ENCODE results near the gene SLCO2A1.

SLCO2A1 gene

DNA sequence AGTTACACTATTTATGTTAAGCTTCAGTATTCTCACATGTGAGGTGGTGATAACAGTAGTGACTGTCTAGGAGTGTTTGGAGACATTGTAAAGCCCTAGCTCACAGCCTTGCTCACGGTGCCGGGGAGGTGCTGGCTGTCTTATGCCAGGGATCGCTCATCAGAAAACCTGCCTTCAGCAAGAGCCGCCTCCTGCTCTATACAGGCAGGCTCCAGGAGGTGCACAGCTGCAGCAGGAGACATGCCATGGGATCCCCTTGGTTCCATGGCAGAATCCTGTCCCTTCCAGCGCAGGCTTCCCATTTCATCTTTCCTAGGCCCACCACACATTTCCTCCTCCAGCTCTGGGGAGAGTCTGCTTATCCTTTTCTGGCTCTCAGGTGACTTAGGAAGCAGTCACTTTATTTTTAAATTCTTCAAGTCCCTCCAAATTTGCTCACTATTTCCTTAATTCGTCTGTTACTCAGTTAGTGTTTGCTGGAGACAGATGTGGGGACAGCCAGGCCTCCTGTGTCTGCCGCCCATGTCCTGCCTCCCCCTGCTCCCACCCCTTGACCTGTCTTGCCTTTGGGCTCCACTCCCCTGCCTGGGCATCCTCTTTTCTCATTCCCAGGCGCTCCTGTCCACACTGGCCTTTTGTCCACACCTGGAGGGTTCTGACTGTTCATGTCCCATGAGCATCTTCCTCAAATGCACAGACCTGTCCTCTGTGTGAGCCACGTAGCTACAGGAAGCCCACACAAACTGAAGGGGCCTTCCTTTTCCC lies 31.7 kb downstream of the SLCO2A1 start:
- CTCF ChIA-PET, result no interaction called here
- no peaks in the 10 kb centered on the region for H3K36me3 ChIP-seq (ENCODE audit: control insufficient read depth in 2 of 2, insufficient read depth in 1 of 2, low read length in 2 of 2)
- POLR2A ChIA-PET, result no interaction called here
- H3K4me1 ChIP-seq (ENCODE audit: control insufficient read depth, insufficient read depth, low read length), result no peaks in the 10 kb centered on the region
- TF ChIP-seq ZNF658 (tag by site-specific recombination; IDR thresholded peaks at IDR 0.05), result no peak
- TF ChIP-seq ZNF341 (tag by site-specific recombination; IDR thresholded peaks at IDR 0.05; ENCODE audit: low read depth), result no peak
- no peak for TF ChIP-seq SALL2 (tag by site-specific recombination; IDR thresholded peaks at IDR 0.05; ENCODE audit: borderline replicate concordance)
- no peak for TF ChIP-seq BCL11B (tag by site-specific recombination; IDR thresholded peaks at IDR 0.05; ENCODE audit: low read depth)
- TF ChIP-seq, protein P1, sequence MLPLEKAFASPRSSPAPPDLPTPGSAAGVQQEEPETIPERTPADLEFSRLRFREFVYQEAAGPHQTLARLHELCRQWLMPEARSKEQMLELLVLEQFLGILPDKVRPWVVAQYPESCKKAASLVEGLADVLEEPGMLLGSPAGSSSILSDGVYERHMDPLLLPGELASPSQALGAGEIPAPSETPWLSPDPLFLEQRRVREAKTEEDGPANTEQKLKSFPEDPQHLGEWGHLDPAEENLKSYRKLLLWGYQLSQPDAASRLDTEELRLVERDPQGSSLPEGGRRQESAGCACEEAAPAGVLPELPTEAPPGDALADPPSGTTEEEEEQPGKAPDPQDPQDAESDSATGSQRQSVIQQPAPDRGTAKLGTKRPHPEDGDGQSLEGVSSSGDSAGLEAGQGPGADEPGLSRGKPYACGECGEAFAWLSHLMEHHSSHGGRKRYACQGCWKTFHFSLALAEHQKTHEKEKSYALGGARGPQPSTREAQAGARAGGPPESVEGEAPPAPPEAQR (tag by site-specific recombination; IDR thresholded peaks at IDR 0.05), result no peak
- TF ChIP-seq, protein P2, sequence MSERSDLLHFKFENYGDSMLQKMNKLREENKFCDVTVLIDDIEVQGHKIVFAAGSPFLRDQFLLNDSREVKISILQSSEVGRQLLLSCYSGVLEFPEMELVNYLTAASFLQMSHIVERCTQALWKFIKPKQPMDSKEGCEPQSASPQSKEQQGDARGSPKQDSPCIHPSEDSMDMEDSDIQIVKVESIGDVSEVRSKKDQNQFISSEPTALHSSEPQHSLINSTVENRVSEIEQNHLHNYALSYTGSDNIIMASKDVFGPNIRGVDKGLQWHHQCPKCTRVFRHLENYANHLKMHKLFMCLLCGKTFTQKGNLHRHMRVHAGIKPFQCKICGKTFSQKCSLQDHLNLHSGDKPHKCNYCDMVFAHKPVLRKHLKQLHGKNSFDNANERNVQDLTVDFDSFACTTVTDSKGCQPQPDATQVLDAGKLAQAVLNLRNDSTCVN (tag by site-specific recombination; optimal IDR thresholded peaks at IDR 0.05), result no peak
- TF ChIP-seq ZNF214 (tag by site-specific recombination; IDR thresholded peaks at IDR 0.05; ENCODE audit: borderline replicate concordance), result no peak
- no peak for TF ChIP-seq ZNF140 (tag by site-specific recombination; IDR thresholded peaks at IDR 0.05)
- no peak for TF ChIP-seq ZNF571 (tag by site-specific recombination; IDR thresholded peaks at IDR 0.05)
- TF ChIP-seq, protein P3, sequence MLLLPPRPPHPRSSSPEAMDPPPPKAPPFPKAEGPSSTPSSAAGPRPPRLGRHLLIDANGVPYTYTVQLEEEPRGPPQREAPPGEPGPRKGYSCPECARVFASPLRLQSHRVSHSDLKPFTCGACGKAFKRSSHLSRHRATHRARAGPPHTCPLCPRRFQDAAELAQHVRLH (tag by site-specific recombination; IDR thresholded peaks at IDR 0.05), result no peak
- TF ChIP-seq, protein P4, sequence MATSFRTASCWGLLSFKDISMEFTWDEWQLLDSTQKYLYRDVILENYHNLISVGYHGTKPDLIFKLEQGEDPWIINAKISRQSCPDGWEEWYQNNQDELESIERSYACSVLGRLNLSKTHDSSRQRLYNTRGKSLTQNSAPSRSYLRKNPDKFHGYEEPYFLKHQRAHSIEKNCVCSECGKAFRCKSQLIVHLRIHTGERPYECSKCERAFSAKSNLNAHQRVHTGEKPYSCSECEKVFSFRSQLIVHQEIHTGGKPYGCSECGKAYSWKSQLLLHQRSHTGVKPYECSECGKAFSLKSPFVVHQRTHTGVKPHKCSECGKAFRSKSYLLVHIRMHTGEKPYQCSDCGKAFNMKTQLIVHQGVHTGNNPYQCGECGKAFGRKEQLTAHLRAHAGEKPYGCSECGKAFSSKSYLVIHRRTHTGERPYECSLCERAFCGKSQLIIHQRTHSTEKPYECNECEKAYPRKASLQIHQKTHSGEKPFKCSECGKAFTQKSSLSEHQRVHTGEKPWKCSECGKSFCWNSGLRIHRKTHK (tag by site-specific recombination; IDR thresholded peaks at IDR 0.05), result no peak
- TF ChIP-seq ZNF112 (tag by site-specific recombination; IDR thresholded peaks at IDR 0.05), result no peak
- TF ChIP-seq GFI1B (tag by site-specific recombination; IDR thresholded peaks at IDR 0.05), result no peak
- H3K4me3 ChIP-seq (ENCODE audit: low read depth, low read length), result no peak overlapping the region
- H3K27ac ChIP-seq (ENCODE audit: extremely low read depth, low read depth, low read length), result no peak overlapping the region
- no peaks in the 10 kb centered on the region for H3K9me3 ChIP-seq (ENCODE audit: control insufficient read depth, insufficient read depth, low read depth, low read length)

DNA sequence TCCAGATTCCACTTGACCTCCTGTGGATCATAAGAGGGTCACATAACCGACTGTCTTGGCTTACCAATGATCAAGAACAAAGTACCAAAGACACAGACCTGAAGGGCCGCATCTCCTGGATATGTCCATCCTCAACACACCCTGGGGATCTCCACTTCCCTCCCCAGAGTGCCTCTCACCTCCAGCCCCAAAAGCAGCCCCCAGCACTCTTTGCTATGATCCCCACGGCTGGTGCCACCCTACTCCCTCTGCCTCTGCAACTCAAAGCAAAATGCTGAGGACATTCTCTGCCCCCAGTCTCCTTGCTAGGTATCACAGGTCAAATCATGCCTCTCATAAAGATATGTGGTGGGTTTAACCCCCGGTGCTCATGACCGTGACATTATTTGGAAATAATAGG lies 32.7 kb downstream of the SLCO2A1 start:
- Histone ChIP-seq H3K4me3 (ENCODE audit: low read depth, low read length) (no peak overlapping the region), H3K27ac (ENCODE audit: extremely low read depth, low read depth, low read length) (no peak overlapping the region), H3K9me3 (ENCODE audit: control insufficient read depth, insufficient read depth, low read depth, low read length) (no peaks in the 10 kb centered on the region), H3K4me1 (ENCODE audit: control insufficient read depth, insufficient read depth, low read length) (no peaks in the 10 kb centered on the region), H3K36me3 (ENCODE audit: control insufficient read depth in 2 of 2, insufficient read depth in 1 of 2, low read length in 2 of 2) (no peaks in the 10 kb centered on the region)
- POLR2A ChIA-PET, result no interaction called here
- CTCF ChIA-PET, result interaction anchor here (0.5 kb wide), 1 partner anchor 177 kb away, joined by 4 read pairs; no protein-coding TSS in a partner anchor
- no peak for TF ChIP-seq ZBTB20 (tag by site-specific recombination; IDR thresholded peaks at IDR 0.05)
- TF ChIP-seq ZNF677 (tag by site-specific recombination; IDR thresholded peaks at IDR 0.05), result no peak
- TF ChIP-seq SCRT1 (tag by site-specific recombination; IDR thresholded peaks at IDR 0.05; ENCODE audit: borderline replicate concordance), result no peak
- TF ChIP-seq ZNF37A (tag by site-specific recombination; IDR thresholded peaks at IDR 0.05), result no peak
- TF ChIP-seq, protein P5, sequence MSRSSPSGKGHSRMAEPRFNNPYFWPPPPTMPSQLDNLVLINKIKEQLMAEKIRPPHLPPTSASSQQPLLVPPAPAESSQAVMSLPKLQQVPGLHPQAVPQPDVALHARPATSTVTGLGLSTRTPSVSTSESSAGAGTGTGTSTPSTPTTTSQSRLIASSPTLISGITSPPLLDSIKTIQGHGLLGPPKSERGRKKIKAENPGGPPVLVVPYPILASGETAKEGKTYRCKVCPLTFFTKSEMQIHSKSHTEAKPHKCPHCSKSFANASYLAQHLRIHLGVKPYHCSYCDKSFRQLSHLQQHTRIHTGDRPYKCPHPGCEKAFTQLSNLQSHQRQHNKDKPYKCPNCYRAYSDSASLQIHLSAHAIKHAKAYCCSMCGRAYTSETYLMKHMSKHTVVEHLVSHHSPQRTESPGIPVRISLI (tag by site-specific recombination; IDR thresholded peaks at IDR 0.05), result no peak
- TF ChIP-seq ZNF239 (tag by site-specific recombination; IDR thresholded peaks at IDR 0.05), result no peak
- TF ChIP-seq, protein P6, sequence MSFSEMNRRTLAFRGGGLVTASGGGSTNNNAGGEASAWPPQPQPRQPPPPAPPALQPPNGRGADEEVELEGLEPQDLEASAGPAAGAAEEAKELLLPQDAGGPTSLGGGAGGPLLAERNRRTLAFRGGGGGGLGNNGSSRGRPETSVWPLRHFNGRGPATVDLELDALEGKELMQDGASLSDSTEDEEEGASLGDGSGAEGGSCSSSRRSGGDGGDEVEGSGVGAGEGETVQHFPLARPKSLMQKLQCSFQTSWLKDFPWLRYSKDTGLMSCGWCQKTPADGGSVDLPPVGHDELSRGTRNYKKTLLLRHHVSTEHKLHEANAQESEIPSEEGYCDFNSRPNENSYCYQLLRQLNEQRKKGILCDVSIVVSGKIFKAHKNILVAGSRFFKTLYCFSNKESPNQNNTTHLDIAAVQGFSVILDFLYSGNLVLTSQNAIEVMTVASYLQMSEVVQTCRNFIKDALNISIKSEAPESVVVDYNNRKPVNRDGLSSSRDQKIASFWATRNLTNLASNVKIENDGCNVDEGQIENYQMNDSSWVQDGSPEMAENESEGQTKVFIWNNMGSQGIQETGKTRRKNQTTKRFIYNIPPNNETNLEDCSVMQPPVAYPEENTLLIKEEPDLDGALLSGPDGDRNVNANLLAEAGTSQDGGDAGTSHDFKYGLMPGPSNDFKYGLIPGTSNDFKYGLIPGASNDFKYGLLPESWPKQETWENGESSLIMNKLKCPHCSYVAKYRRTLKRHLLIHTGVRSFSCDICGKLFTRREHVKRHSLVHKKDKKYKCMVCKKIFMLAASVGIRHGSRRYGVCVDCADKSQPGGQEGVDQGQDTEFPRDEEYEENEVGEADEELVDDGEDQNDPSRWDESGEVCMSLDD (tag by site-specific recombination; IDR thresholded peaks at IDR 0.05), result no peak
- TF ChIP-seq, protein P7, sequence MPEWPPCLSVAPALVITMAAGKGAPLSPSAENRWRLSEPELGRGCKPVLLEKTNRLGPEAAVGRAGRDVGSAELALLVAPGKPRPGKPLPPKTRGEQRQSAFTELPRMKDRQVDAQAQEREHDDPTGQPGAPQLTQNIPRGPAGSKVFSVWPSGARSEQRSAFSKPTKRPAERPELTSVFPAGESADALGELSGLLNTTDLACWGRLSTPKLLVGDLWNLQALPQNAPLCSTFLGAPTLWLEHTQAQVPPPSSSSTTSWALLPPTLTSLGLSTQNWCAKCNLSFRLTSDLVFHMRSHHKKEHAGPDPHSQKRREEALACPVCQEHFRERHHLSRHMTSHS (tag by site-specific recombination; IDR thresholded peaks at IDR 0.05), result no peak
- TF ChIP-seq ZNF529 (tag by site-specific recombination; IDR thresholded peaks at IDR 0.05; ENCODE audit: insufficient replicate concordance), result no peak
- no peak for TF ChIP-seq ZNF843 (tag by site-specific recombination; IDR thresholded peaks at IDR 0.05)
- no peak for TF ChIP-seq ZNF302 (tag by site-specific recombination; IDR thresholded peaks at IDR 0.05; ENCODE audit: low read depth)
